Osteocyte (in vitro differentiated cells): ENCODE data around the gene NHLH1. TPM values are rescaled to one million over a fixed set of nuclear protein-coding genes. Genes with fewer than 3 reads are reported as not detected.

ENCODE experiments used
- DNase-seq: peaks from one replicate; pipeline ENCODE4 v3.0.0; 2021; ENCODE audit warnings: mixed read lengths; ENCODE audit not compliant: unreplicated experiment; ENCODE audit errors: extremely low spot score
- H3K27ac Mint-ChIP-seq: one replicate; pipeline ENCODE4 v1.8.0; 2021; ENCODE audit warnings: mild to moderate bottlenecking, mixed read lengths; ENCODE audit not compliant: unreplicated experiment
- H3K27me3 Mint-ChIP-seq: one replicate; pipeline ENCODE4 v1.8.0; 2021; ENCODE audit warnings: mixed read lengths; ENCODE audit not compliant: unreplicated experiment
- H3K36me3 Mint-ChIP-seq: one replicate; pipeline ENCODE4 v1.8.0; 2021; ENCODE audit warnings: mixed read lengths; ENCODE audit not compliant: unreplicated experiment
- H3K4me1 Mint-ChIP-seq: one replicate; pipeline ENCODE4 v1.8.0; 2021; ENCODE audit warnings: mixed read lengths; ENCODE audit not compliant: unreplicated experiment
- H3K4me3 Mint-ChIP-seq: one replicate; pipeline ENCODE4 v1.8.0; 2021; ENCODE audit warnings: mild to moderate bottlenecking, moderate library complexity, mixed read lengths; ENCODE audit not compliant: unreplicated experiment
- H3K9me3 Mint-ChIP-seq: one replicate; pipeline ENCODE4 v1.8.0; 2021; ENCODE audit warnings: mixed read lengths; ENCODE audit not compliant: unreplicated experiment
- CTCF ChIP-seq: fragments of 200-600 bp; sonication (generic); IDR thresholded peaks from 2 replicates; pipeline ENCODE4 v1.5.0; 2021; ENCODE audit warnings: antibody characterized with exemption, mild to moderate bottlenecking, moderate library complexity
- total RNA-seq: library from RNA; stranded (reverse); gene quantifications from 2 replicates; pipeline ENCODE4 v1.2.1, GENCODE V29; 2021

Gene NHLH1
- total RNA-seq, 1 donor from 2014 or later, result 0.16 TPM

- no peak for DNase-seq
- no peaks in the 10 kb centered on the region for H3K27me3 Mint-ChIP-seq
- no peak overlapping the region for H3K27ac Mint-ChIP-seq
- no peaks in the 10 kb centered on the region for H3K9me3 Mint-ChIP-seq
- H3K4me1 Mint-ChIP-seq, result no peaks in the 10 kb centered on the region
- TF ChIP-seq CTCF, result no peak
- H3K4me3 Mint-ChIP-seq, result no peak overlapping the region
- H3K36me3 Mint-ChIP-seq, result peaks cover 53% of the 10 kb centered on the region
These were observed 36.8 kb upstream of the NHLH1 start for GRCh38 chr1:160330119-160330518.

GRCh38 chr1:160332516-160332915 lies 34.4 kb upstream of the NHLH1 start:
- Mint-ChIP-seq H3K36me3 (peaks cover 42% of the 10 kb centered on the region), H3K27me3 (no peaks in the 10 kb centered on the region), H3K27ac (no peak overlapping the region), H3K4me3 (no peak overlapping the region), H3K9me3 (no peaks in the 10 kb centered on the region), H3K4me1 (no peaks in the 10 kb centered on the region)
- DNase-seq, result no peak
- no peak for TF ChIP-seq CTCF

- peaks cover 35% of the 10 kb centered on the region for H3K36me3 Mint-ChIP-seq
These were observed 28.3 kb upstream of the NHLH1 start for GRCh38 chr1:160338580-160338979.

GRCh38 chr1:160340146-160340545 lies 26.7 kb upstream of the NHLH1 start:
- Mint-ChIP-seq H3K4me3 (no peak overlapping the region), H3K27me3 (no peaks in the 10 kb centered on the region), H3K4me1 (peaks cover 35% of the 10 kb centered on the region), H3K27ac (no peak overlapping the region), H3K36me3 (peaks cover 32% of the 10 kb centered on the region), H3K9me3 (no peaks in the 10 kb centered on the region)
- no peak for TF ChIP-seq CTCF
- DNase-seq, result no peak

More at GRCh38 chr1:160338580-160338979, 28.3 kb upstream of the NHLH1 start:
- Mint-ChIP-seq H3K4me1 (peaks cover 27% of the 10 kb centered on the region), H3K27ac (no peak overlapping the region), H3K4me3 (no peak overlapping the region), H3K9me3 (no peaks in the 10 kb centered on the region), H3K27me3 (no peaks in the 10 kb centered on the region)
- no peak for TF ChIP-seq CTCF
- no peak for DNase-seq

- H3K36me3 Mint-ChIP-seq, result peaks cover 32% of the 10 kb centered on the region
- no peak for TF ChIP-seq CTCF
These were observed 26.0 kb upstream of the NHLH1 start for GRCh38 chr1:160340866-160341265.

More at GRCh38 chr1:160340866-160341265, 26.0 kb upstream of the NHLH1 start:
- Mint-ChIP-seq H3K4me1 (peaks cover 35% of the 10 kb centered on the region), H3K27me3 (no peaks in the 10 kb centered on the region), H3K4me3 (peak overlapping the region; percentile 100), H3K9me3 (no peaks in the 10 kb centered on the region), H3K27ac (no peak overlapping the region)
- no peak for DNase-seq
